VCaP (cell line): Measurements from ENCODE around the gene NT5C1B.
A peak's percentile ranks its signal among the peaks of the same experiment; 100 is the strongest.

Source experiments
- H3K27ac ChIP-seq: fragments of 450-650 bp; 2 replicates; pipeline ENCODE4 v1.5.1; 2017
- TF ChIP-seq, protein P1 (sequence below): fragments of 450-650 bp; conservative IDR thresholded peaks from 2 replicates; pipeline ENCODE4 v1.5.1; 2017; ENCODE audit warnings: mild to moderate bottlenecking, moderate library complexity

Gene NT5C1B

GRCh38 chr2:18566145-18566769 is 23.1 kb downstream of the NT5C1B start:
- TF ChIP-seq, protein P1, sequence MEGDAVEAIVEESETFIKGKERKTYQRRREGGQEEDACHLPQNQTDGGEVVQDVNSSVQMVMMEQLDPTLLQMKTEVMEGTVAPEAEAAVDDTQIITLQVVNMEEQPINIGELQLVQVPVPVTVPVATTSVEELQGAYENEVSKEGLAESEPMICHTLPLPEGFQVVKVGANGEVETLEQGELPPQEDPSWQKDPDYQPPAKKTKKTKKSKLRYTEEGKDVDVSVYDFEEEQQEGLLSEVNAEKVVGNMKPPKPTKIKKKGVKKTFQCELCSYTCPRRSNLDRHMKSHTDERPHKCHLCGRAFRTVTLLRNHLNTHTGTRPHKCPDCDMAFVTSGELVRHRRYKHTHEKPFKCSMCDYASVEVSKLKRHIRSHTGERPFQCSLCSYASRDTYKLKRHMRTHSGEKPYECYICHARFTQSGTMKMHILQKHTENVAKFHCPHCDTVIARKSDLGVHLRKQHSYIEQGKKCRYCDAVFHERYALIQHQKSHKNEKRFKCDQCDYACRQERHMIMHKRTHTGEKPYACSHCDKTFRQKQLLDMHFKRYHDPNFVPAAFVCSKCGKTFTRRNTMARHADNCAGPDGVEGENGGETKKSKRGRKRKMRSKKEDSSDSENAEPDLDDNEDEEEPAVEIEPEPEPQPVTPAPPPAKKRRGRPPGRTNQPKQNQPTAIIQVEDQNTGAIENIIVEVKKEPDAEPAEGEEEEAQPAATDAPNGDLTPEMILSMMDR: no peak
- H3K27ac ChIP-seq: no peak overlapping the region

DNA sequence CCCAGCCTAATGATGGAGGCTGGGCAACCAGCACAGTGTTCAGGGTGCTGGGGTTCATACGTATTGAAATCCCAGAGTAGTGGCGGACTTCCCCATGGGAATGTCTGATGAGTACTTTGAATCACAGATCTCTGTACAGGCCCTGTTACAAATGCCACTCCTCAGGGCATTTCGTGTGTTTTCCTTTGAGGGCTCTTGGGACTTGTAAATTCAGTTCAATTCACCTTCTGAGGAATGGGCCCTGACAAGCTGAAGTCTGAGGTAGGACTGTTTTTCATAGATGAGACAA is 28.6 kb downstream of the NT5C1B start:
- TF ChIP-seq, protein P1: no peak
- H3K27ac ChIP-seq: peak overlapping the region; percentile 90

DNA sequence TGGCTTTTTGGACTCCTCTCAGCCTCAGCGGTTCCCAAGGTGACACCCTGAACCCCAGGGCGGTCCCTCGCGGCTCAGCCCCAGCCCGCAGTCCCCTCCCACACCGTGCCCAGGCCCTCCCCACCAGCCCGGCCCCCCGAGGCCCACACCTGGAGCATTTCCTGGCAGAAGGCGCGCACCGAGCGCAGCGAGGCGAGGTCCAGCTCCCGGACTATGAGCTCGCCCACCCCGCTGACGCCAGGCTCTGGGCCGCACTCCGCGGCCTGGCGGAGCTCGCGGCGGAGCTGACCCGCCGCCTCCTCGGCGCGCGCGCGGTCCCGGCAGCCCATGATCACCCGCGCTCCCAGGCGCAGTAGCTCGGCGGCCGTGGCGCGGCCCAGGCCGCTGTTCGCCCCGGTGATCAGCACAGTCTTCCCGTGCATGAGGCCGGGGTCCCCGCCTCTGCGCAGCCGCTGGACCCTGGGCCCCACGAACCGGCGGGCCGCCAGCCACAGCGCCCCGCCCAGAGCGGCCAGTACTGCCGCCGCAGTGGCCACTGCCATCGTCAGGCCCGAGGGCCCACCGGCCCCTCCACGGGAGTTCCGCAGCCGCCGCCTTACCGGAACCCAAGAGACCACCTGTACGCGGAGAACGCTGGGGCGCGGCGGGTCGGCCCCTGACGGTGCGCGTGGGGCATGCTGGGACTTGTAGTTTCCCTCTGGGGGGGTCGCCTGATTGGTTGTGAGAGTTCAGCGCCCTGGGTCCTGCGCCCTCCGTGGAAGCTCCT is 29.2 kb downstream of the NT5C1B start, which contains the start of gene RDH14:
TSS of gene RDH14 (minus strand) at position 623 of the 766 bp plus-strand sequence. CDS start at position 542, 81 bp downstream.
- peak within 1 kb of the TSS; percentile 90 for H3K27ac ChIP-seq
- TF ChIP-seq, protein P1: no peak

GRCh38 chr2:18559531-18560030 is 29.8 kb downstream of the NT5C1B start:
- peak overlapping the region; percentile 90 for H3K27ac ChIP-seq
- TF ChIP-seq, protein P1: no peak

- TF ChIP-seq, protein P1: no peak
- H3K27ac ChIP-seq: no peak overlapping the region
These were observed 30.9 kb downstream of the NT5C1B start for GRCh38 chr2:18558458-18558857.

- TF ChIP-seq, protein P1: no peak
- H3K27ac ChIP-seq: no peak overlapping the region
These were observed 32.2 kb downstream of the NT5C1B start for GRCh38 chr2:18557121-18557520.

- no peak overlapping the region for H3K27ac ChIP-seq
- TF ChIP-seq, protein P1: no peak
These were observed 36.9 kb downstream of the NT5C1B start for GRCh38 chr2:18552351-18553077.
